Measurements from ENCODE around the gene IGSF9B. TPM values are rescaled to one million over a fixed set of nuclear protein-coding genes. Genes with fewer than 3 reads are reported as not detected.

Gene IGSF9B
- total and polyA plus RNA-seq, 10 of the 15 experiments (the other 5 are each of a cell fraction or from before 2014, with no cell fraction given), result 0.03 to 3.7 (median 0.20) TPM; not detected in 2

DNA sequence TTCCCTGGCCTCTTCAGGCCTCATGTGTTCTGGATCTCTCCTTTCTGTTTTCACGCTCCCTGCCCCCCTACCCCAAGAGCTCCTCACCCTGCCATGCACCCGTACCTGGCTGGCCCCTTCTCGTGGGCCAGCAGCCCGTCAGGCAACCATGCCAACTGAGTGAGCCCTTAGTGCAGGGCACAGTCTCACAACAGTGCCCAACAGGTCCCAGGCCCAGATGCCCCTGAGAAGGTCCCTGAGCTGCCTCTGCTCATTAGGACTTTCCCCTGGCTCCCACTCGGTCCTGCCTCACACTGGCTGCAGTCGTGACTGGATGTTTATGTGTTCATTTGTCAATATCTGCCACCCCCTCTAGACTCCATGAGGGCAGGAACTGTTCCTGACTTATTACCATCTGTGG, 44.8 kb upstream of the IGSF9B start:
- no peaks in the 10 kb centered on the region for H3K36me3 ChIP-seq (ENCODE audit: control insufficient read depth in 2 of 2, insufficient read depth in 2 of 2, low read length in 1 of 2)
- H2AFZ ChIP-seq (ENCODE audit: control insufficient read depth, low read depth, low read length), result no peak overlapping the region
- TF ChIP-seq SPI1 (IDR thresholded peaks at IDR 0.05; ENCODE audit: borderline replicate concordance, insufficient read depth, low read depth, low read length) (no peak), ZNF622 (IDR thresholded peaks at IDR 0.05) (no peak), POLR2A (IDR thresholded peaks at IDR 0.05; ENCODE audit: low read depth, low read length) (no peak), CBX3 (IDR thresholded peaks at IDR 0.05; ENCODE audit: borderline replicate concordance, low read depth) (no peak), NFXL1 (IDR thresholded peaks at IDR 0.05; ENCODE audit: borderline replicate concordance) (no peak), EGR1 (IDR thresholded peaks at IDR 0.05; ENCODE audit: borderline replicate concordance in 1 of 2, low read depth in 2 of 2, low read length in 2 of 2) (no peak), WRNIP1 (IDR thresholded peaks at IDR 0.05; ENCODE audit: borderline replicate concordance, low read depth, low read length) (no peak), SIX5 (IDR thresholded peaks at IDR 0.05; ENCODE audit: low read depth, low read length, severe bottlenecking) (no peak), KAT2A (conservative IDR thresholded peaks at IDR 0.05; ENCODE audit: control insufficient read depth, low read depth, low read length) (no peak), CBX5 (IDR thresholded peaks at IDR 0.05; ENCODE audit: low read depth) (no peak), EP300 (IDR thresholded peaks at IDR 0.05; ENCODE audit: borderline replicate concordance in 1 of 2, control insufficient read depth in 1 of 2, low read depth in 2 of 2, low read length in 2 of 2) (no peak), HDGF (IDR thresholded peaks at IDR 0.05) (no peak), CHD2 (IDR thresholded peaks at IDR 0.05; ENCODE audit: borderline replicate concordance, low read depth, low read length) (no peak), ETV6 (conservative IDR thresholded peaks at IDR 0.05 in 1 of 2, IDR thresholded peaks at IDR 0.05 in 1 of 2; ENCODE audit: borderline replicate concordance in 1 of 2, low read depth in 1 of 2) (no peak), SMC3 (IDR thresholded peaks at IDR 0.05; ENCODE audit: borderline replicate concordance, low read length) (no peak), GATAD2B (conservative IDR thresholded peaks at IDR 0.05; ENCODE audit: low read depth) (no peak), NR2F1 (conservative IDR thresholded peaks at IDR 0.05) (no peak), MEF2A (IDR thresholded peaks at IDR 0.05; ENCODE audit: insufficient read depth, low read depth, low read length) (no peak)
- TF ChIP-seq, protein P1, sequence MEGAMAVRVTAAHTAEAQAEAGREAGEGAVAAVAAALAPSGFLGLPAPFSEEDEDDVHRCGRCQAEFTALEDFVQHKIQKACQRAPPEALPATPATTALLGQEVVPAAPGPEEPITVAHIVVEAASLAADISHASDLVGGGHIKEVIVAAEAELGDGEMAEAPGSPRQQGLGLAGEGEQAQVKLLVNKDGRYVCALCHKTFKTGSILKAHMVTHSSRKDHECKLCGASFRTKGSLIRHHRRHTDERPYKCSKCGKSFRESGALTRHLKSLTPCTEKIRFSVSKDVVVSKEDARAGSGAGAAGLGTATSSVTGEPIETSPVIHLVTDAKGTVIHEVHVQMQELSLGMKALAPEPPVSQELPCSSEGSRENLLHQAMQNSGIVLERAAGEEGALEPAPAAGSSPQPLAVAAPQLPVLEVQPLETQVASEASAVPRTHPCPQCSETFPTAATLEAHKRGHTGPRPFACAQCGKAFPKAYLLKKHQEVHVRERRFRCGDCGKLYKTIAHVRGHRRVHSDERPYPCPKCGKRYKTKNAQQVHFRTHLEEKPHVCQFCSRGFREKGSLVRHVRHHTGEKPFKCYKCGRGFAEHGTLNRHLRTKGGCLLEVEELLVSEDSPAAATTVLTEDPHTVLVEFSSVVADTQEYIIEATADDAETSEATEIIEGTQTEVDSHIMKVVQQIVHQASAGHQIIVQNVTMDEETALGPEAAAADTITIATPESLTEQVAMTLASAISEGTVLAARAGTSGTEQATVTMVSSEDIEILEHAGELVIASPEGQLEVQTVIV (IDR thresholded peaks at IDR 0.05; ENCODE audit: borderline replicate concordance, partially characterized antibody), result no peak
- SMC1A ChIA-PET (ENCODE audit: uncharacterized antibody, unreplicated experiment), result no interaction called here
- H3K27me3 ChIP-seq (replicated peaks in 1 of 2; ENCODE audit: control insufficient read depth in 2 of 2, insufficient read depth in 2 of 2, low read length in 1 of 2), result no peaks in the 10 kb centered on the region
- no peaks in the 10 kb centered on the region for H3K9me3 ChIP-seq (replicated peaks; ENCODE audit: control insufficient read depth, insufficient read depth, low read length)
- H4K20me1 ChIP-seq (ENCODE audit: control insufficient read depth, insufficient read depth), result no peaks in the 10 kb centered on the region
- no peak for FAIRE-seq
- 18% methylated on average over 6 of the region's 6 CpGs for WGBS (ENCODE audit: insufficient coverage, insufficient replicate concordance, low lambda C conversion rate, missing lambda C conversion rate)
- DNase-seq (ENCODE audit: low read depth, low spot score), result no peak
- no peak overlapping the region for H3K4me3 ChIP-seq
- no peak overlapping the region for H3K9ac ChIP-seq (ENCODE audit: control insufficient read depth, insufficient read depth, low read length)
- H3K4me1 ChIP-seq (ENCODE audit: control insufficient read depth, insufficient read depth, low read length), result no peaks in the 10 kb centered on the region
- BruUV-seq (replicated peaks), result no TSS peak
- no peak overlapping the region for H3K4me2 ChIP-seq (ENCODE audit: control insufficient read depth, insufficient read depth)
- no peaks in the 10 kb centered on the region for H3K79me2 ChIP-seq (ENCODE audit: control insufficient read depth, insufficient read depth, low read length)
- ATAC-seq, result no peak
- RAD21 ChIA-PET (ENCODE audit: unreplicated experiment), result no interaction called here
- intact Hi-C loops (cut with micrococcal nuclease; ENCODE audit: unreplicated experiment), result no loop called here
- no peak overlapping the region for H3K27ac ChIP-seq (ENCODE audit: control insufficient read depth, insufficient read depth)
- in situ Hi-C loops (cut with MboI), result no loop called here
- POLR2A ChIA-PET, result no interaction called here
- CTCF ChIA-PET, result no interaction called here
